Left ventricle myocardium inferior (tissue), 1 donor: ENCODE data around the gene LILRB3. TPM values are rescaled to one million over a fixed set of nuclear protein-coding genes. Genes with fewer than 3 reads are reported as not detected.
A peak's percentile ranks its signal among the peaks of the same experiment; 100 is the strongest.

Experiments
- DNase-seq: peaks from one replicate; pipeline ENCODE4 v3.0.0-alpha.2; 2020
- H3K27ac ChIP-seq: fragments of 200-600 bp; replicated peaks from 2 replicates; pipeline ENCODE4 v1.8.0; 2021
- H3K27me3 ChIP-seq: fragments of 200-600 bp; 2 replicates; pipeline ENCODE4 v1.8.0; 2021; ENCODE audit warnings: low read depth
- H3K36me3 ChIP-seq: fragments of 200-600 bp; 2 replicates; pipeline ENCODE4 v1.8.0; 2021
- H3K4me1 ChIP-seq: fragments of 200-600 bp; 2 replicates; pipeline ENCODE4 v1.8.0; 2021
- H3K4me3 ChIP-seq: fragments of 200-600 bp; 2 replicates; pipeline ENCODE4 v1.8.0; 2021; ENCODE audit warnings: mild to moderate bottlenecking, moderate library complexity
- H3K9me3 ChIP-seq: fragments of 200-600 bp; replicated peaks from 2 replicates; pipeline ENCODE4 v1.8.0; 2021
- CTCF ChIP-seq: fragments of 200-600 bp; IDR thresholded peaks from 2 replicates; pipeline ENCODE4 v1.8.0; 2021; ENCODE audit warnings: antibody characterized with exemption, mild to moderate bottlenecking, borderline replicate concordance
- intact Hi-C: fragments of 100-400 bp; cut with micrococcal nuclease; formaldehyde crosslinking; loops from one replicate; pipeline ENCODE4 v1.11.0; 2022
- total RNA-seq: library from RNA; stranded (reverse); fragmentation: NEBNext Ultra II Directional; extraction: Animal tissue kit (Norgen Biotek cat#: 25700); gene quantifications from one replicate; pipeline ENCODE4 v1.2.1, GENCODE V29; 2021
- donor health status: DM: no; HTN: yes; CAD: no; lungs with severe emphysema.

The LILRB3 gene
- total RNA-seq, 1 donor from 2014 or later = 4.7 TPM

DNA sequence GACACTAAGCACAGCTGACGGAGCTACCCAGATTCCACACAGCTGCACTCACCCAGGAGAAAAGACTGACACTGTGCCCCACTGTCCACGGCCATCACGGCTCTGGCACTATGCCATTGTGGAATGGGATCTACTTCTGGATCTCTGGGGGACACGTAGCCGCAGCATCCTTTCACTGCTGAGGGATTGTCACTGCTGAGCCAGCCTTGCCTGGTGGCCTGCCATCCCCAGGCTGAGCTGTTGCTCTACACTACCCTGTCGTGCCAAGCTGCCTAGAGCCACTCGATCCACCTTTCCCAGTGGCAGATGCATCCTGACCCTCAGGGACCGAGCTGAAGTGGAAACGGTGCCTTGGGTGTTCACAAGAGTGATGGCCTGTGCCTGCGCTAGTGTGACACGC lies 39.3 kb upstream of the LILRB3 start:
- H3K4me1 ChIP-seq = no peaks in the 10 kb centered on the region
- no peaks in the 10 kb centered on the region for H3K36me3 ChIP-seq

DNA sequence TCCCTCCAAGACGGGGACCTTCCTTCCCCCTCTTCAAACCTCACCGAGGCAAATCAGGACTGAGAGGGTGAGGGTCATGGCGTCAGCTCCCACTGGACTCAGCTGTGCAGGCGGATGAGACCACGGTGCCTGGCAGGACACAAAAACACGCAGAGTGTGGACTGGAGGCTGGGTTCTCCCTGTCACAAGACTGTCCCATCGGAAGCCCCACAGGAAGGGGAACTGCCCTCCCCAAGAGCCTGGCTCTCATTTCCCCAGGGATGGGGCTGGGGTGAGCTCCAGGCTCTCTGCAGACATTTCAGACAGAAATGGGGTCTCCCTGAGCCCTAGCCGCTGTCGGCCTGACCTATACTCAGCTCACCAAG lies 34.3 kb upstream of the LILRB3 start, which contains the start of gene LILRB5:
LILRB5 (minus strand) TSS at position 158 of the 365 bp plus-strand sequence; CDS start at position 78, 80 bp downstream.
- TF ChIP-seq CTCF = no peak
- Histone ChIP-seq H3K9me3 (no peaks in the 10 kb centered on the region), H3K4me3 (peak within 1 kb of the TSS; percentile 38), H3K27ac (peak within 1 kb of the TSS; percentile 27), H3K36me3 (no peaks in the 10 kb centered on the region), H3K27me3 (peaks cover 68% of the 10 kb centered on the region), H3K4me1 (no peaks in the 10 kb centered on the region)
- DNase-seq = no peak
- intact Hi-C loops = no loop called here

More for the DNA sequence above, 39.3 kb upstream of the LILRB3 start:
- H3K27ac ChIP-seq = no peak overlapping the region
- H3K27me3 ChIP-seq = peaks cover 39% of the 10 kb centered on the region
- DNase-seq = no peak
- H3K9me3 ChIP-seq = no peaks in the 10 kb centered on the region
- H3K4me3 ChIP-seq = no peak overlapping the region
- TF ChIP-seq CTCF = no peak
- intact Hi-C loops = no loop called here

DNA sequence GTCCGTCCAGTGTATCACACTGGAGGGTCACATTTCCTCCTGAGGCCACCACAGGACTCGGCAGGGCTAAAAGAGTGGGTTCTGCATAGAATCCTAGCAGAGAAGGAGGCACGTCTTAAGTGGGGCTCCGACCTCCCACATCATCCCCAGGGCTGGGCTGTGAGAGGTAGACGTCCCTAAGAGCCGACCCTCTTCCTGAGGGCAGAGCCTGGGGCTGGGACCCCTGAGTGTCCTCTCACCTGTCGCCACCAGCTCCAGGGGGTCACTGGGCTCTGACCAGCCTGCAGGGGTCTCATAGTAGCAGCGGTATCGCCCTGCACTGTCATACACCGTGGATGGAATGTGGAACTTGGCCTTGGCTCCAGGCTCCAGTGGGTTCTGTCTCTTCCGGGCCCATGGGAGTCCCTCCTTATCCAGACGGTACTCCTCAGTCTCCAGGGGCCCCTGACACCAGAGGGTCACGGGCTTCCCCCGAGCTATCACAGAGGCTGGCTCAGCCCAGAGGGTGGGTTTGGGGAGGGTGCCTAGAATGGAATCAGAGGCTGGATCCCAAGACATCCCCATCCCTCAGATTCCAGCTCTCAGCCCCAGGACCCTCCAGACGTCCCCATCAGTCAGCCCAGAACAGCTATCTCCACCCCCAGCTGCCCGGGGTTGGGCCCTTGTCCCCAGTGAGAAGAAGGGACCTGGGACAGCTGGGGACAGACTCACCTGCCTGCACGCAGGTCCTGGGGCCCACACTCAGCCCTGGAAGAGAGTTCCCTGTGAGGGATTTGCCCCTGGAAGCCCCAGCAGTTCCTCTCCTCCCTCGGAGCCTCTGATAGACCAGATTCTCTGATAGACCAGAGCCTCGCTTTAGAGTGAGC lies 33.7 kb upstream of the LILRB3 start:
- Histone ChIP-seq H3K4me3 (peak overlapping the region; percentile 38), H3K27ac (peak overlapping the region; percentile 27), H3K4me1 (no peaks in the 10 kb centered on the region), H3K27me3 (peaks cover 64% of the 10 kb centered on the region), H3K9me3 (no peaks in the 10 kb centered on the region), H3K36me3 (no peaks in the 10 kb centered on the region)
- intact Hi-C loops = no loop called here
- TF ChIP-seq CTCF = no peak
- no peak for DNase-seq

GRCh38 chr19:54255105-54255775 lies 32.4 kb upstream of the LILRB3 start:
- Histone ChIP-seq H3K27me3 (peaks cover 61% of the 10 kb centered on the region), H3K9me3 (no peaks in the 10 kb centered on the region), H3K27ac (no peak overlapping the region), H3K36me3 (no peaks in the 10 kb centered on the region), H3K4me1 (no peaks in the 10 kb centered on the region), H3K4me3 (peak overlapping the region; percentile 38)
- intact Hi-C loops = no loop called here
- TF ChIP-seq CTCF = no peak
- no peak for DNase-seq

GRCh38 chr19:54254195-54254906 lies 31.5 kb upstream of the LILRB3 start:
- H3K4me3 ChIP-seq = no peak overlapping the region
- no peak for DNase-seq
- no peak for TF ChIP-seq CTCF
- H3K36me3 ChIP-seq = no peaks in the 10 kb centered on the region
- intact Hi-C loops = no loop called here
- H3K27me3 ChIP-seq = peaks cover 65% of the 10 kb centered on the region
- no peak overlapping the region for H3K27ac ChIP-seq
- H3K9me3 ChIP-seq = no peaks in the 10 kb centered on the region
- no peaks in the 10 kb centered on the region for H3K4me1 ChIP-seq
